Occipital lobe (tissue), 2 donors: Measurements from ENCODE around the gene FGF19. TPM values are rescaled to one million over a fixed set of nuclear protein-coding genes. Genes with fewer than 3 reads are reported as not detected.
A peak's percentile ranks its signal among the peaks of the same experiment; 100 is the strongest.
"Not testable (repeated sequence)": the region's sequence is repeated elsewhere in the genome, so short reads cannot be mapped to it uniquely, and the experiment has no call there.

Experiments
- DNase-seq: peaks from one replicate; lab custom pipeline; 2025; lab: John Stamatoyannopoulos, UW
- total RNA-seq: library from RNA; depleted of rRNA; stranded (reverse); fragments of >200 nt; gene quantifications from one replicate; pipeline ENCODE4 v1.2.3, GENCODE V29; 2014

FGF19 gene
- total RNA-seq, 1 donor from 2014 or later, result not detected

DNA sequence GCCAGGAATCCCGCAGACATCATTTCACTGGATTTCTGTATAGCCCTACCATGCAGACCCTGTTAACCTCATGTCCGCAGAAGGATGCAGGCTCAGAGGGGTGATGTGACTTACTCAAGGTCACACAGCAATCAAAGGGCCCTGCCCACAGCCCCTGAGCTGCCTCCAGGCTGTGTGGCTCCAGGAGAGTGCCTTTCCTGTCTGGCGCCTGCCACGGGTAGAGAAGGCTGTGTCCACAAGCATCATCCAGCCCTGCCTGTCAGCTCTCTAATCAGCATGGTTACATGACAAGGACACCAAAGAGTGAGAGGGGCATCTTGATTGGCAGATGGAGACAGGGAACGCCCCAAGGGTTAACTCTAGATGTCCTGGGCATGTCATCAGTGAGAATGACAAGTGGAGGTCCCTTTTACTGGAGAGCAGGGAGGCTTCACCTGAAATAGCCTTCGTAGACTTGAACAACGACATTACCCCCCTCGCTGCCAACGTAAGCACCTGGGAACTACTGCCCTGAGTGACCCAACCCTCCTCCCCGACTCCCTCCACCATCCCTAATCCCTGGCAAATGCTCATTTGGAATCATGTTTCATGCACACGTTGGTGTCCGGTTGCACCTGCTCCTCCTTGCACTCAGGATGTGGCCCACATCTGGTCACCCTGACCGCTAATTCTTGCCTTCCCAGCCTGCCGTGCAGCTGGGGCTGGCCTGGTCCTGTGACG, 6.9 kb downstream of the FGF19 start:
- DNase-seq, result no peak

DNA sequence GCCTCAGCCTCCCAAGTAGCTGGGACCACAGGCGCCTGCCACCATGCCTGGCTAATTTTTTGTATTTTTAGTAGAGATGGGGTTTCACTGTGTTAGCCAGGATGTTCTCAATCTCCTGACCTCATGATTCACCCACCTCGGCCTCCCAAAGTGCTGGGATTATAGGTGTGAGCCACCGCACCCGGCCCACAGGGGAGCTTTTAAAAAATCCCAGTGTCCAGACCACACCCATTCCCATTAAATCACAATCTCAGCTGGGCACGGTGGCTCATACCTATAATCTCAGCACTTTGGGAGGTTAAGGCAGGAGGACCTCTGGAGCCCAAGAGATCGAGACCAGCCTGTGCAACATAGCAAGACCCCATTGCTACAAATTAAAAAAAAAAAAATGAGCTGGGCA, 7.8 kb downstream of the FGF19 start:
- DNase-seq, result not testable (repeated sequence)

DNA sequence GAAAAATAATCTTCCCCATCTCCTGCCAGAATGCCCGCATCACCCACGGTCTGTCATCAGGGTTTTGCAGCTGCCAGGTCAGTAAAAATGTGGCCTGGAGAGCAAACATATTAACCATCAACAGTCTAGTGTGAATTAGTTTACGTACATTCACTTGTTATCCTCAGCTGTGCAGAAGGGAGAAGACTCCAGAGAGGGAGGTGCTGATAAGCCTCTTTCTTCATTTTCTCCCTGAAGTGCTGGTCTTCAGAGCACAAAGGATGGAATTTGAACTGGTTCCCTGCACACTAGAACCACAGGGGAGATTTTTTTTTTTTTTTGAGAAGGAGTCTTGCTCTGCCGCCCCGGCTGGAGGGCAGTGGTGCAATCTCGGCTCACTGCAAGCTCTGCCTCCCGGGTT, 8.2 kb downstream of the FGF19 start:
- no peak for DNase-seq

DNA sequence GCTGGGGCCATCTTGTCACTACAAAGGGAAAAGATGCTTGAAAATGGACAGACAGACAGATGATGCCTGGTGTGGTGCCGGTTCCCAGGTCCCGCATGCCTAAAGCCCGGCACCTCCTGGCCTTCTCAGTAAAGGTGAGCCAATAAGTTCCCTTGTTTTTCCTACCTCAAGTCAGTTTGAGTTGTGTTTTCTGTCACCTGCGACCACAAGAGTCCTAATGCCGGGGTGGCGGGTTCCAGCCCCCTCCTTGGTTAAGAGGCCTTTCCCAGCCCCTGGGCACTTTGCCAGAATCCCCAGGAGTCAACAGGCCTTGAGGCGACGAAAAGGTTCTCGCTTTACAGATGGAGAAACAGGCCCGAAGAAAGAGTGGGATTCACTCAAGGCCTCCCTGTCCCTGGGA, 9.0 kb downstream of the FGF19 start:
- no peak for DNase-seq

DNA sequence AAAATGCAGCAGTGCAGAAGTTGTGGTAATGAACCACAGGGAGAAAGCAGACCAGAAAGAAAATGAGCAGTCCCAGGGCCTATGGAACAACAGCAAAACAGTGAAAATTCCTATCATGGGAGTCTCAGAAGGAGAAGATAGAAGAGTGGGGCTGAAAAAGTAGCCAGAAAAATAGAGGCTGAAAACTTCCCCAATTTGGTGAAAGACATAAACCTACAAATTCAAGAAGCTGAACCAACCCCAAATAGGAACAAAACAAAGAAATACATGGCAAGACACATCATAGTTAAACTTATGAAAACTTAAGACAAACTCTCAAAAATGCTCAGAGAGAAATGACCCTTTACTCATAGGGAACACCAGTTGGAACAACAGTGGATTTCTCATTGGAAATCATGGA, 11.4 kb downstream of the FGF19 start:
- DNase-seq, result no peak

DNA sequence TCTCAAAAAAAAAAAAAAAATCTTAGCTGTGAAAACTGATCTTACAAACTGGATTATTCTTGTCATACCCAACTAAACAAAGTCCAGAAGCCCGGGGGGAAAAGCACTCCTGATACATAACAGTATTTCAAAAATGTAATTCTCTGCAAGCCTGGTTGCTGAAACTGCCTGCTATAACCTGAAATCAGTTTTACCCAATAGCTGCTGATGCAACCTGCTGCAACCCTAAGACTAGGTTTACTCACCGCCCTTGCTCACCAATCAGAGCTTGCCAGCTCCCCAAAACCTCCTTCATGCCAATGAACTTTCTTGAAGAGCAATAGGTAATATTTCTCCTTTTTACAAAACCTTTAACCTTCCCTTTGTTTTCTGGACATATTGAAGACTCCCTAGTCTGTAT, 12.4 kb downstream of the FGF19 start:
- DNase-seq, result no peak

DNA sequence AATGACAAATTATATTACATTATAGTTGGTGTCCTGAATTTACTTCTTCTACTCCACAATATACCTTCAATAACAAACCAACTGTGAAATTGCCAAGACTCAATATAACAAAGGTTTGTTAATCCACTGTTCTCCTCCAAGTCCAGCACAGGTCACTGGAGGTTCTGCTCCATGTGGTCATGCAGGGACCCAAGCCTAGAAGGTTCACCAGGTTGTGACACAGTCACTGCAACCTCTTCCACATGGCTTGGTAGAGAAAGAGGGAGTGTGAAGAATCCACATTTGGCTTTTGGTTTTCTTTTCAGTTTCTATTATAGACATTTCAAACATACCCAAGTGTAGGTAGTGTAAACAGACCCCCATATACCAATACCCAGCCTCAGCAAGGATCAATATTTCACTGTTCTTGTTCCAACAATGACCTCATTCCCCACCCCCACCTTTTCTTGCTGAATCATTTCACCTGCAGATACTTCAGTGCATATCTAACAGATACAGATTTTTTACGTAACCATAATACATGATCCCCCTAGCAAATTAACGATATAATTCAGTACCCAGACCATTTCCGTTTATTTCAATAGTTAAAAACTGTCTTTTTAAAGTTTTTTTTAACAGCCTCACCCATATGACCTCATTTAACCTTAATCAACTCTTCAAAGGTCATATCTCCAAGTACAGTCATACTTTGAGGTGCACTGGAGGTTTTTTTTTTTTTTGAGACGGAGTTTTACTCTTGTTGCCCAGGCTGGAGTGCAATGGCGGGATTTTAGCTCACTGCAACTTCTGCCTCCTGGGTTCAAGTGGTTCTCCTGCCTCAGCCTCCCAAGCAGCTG, 14.1 kb downstream of the FGF19 start:
- no peak for DNase-seq

DNA sequence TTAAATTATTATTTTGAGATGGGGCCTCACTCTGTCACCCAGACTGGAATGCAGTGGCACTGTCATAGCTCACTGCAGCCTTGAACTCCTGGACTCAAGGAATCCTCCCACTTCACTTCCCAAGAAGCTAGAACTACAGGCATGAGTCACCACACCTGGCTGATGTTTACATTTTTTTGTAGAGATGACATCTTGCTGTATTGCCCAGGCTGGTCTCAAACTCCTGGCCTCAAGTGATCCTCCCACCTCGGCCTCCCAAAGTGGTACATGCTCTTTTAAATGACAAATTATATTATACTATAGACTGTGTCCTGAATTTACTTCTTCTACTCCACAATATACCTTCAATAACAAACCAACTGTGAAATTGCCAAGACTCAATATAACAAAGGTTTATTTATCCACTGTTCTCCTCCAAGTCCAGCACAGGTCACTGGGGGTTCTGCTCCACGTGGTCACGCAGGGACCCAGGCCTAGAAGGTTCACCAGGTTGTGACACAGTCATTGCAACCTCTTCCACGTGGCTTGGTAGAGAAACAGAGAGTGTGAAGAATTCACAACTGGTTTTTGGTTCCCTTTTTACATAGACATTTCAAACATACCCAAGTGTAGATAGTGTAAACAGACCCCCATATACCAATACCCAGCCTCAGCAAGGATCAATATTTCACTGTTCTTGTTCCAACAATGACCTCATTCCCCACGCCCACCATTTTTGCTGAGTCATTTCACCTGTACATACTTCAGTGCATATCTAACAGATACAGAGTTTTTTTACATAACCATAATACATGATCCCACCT, 15.7 kb downstream of the FGF19 start:
- not testable (repeated sequence) for DNase-seq

DNA sequence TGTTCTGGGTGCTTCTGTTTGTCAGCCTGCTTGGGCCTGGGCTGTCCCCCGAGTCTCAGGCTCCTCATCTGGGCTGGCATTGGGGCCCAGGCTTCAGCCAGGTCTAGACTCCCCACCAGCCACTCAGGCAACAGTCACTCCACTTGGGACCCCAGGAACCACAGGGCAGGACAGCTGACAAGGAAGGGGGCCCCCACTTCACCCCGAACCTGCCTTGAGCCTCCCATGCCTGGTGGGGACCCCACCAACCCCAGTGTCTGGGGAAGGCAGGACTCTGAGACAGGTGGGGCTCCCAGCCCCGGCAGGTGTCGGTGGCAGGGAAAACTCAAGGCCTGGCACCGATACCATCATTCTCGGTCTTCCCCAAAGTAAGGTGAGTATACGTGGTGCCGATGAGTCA, 17.0 kb downstream of the FGF19 start:
- no peak for DNase-seq

DNA sequence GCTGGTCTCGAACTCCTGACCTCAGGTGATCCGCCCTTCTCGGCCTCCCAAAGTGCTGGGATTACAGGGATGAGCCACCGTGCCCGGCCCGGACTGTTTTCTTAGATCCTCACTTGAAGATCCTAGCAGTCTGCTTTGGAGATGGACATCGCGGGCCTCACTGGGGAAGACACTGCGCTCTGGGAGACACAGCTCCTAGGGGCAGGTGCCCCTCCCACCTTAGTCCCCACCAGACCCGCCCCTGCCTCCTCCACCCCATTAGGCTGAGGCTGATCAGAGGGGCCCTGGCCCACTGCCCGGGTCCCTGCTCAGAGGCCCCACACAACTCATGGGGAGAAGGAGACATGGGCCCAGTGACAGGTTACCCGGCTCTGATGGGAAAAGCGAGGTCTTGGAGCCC, 17.4 kb downstream of the FGF19 start:
- no peak for DNase-seq

DNA sequence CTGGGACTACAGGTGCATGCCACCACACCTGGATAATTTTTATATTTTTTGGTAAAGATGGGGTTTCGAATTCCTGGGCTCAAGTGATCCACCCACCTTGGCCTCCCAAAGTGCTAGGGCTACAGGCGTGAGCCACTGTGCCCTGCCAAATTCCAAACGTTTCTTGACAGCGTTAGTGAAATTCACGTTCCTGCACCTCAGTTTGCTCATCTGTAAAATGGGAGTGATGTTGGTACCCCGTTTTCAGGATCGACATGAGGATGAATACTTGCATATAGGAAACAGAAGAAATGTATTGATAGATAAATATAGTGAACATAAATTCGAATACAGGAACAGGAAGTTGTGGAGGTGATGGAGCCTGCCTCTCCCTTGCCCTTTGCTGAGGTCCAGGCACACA, 18.5 kb downstream of the FGF19 start:
- no peak for DNase-seq

DNA sequence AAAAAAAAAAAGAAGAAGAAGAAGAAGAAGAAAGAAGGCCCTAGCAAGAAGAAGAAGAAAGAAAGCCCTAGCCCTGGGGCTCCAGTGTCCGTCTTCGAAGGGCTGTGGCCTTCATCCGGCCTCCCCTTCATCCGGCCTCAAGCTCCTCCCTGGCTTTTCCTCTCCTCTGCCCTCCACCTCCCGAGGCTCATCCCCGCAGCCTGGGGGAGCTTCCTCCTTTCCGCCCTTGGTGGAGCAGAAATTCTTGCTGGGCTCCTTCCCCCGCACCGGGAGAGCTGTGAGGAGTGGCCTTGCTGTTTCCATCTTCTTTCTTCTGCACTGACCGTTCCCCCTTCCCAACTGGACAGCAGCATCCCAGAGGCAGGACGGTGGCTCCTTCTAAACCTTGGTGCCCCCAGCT, 19.2 kb downstream of the FGF19 start:
- DNase-seq, result no peak

DNA sequence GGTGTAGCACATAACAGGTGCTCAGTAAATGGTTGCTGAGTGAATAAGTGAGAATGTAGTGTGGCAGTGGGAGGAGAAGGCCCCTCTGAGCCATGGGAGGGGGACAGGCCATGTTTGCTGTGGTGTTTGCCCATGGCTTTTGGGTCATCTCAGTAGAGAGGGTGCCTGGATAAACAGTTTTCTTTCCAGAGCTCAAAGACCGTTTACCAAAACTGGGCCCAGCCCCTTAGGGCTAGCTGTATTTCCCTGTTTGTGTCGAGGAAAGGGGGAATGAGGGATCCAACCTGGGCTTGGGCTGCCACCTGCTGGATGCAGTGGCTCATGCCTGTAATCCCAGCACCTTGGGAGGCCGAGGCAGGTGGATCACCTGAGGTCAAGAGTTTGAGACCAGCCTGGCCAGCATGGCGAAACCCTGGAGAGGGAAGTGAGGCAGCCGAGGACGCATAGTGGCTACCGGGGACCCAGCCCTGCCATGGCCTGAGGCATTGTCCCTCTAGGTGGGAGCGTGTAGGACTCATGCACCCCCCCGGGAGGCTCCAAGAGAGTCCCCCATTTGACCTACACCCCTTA, 20.0 kb downstream of the FGF19 start:
- DNase-seq, result no peak

DNA sequence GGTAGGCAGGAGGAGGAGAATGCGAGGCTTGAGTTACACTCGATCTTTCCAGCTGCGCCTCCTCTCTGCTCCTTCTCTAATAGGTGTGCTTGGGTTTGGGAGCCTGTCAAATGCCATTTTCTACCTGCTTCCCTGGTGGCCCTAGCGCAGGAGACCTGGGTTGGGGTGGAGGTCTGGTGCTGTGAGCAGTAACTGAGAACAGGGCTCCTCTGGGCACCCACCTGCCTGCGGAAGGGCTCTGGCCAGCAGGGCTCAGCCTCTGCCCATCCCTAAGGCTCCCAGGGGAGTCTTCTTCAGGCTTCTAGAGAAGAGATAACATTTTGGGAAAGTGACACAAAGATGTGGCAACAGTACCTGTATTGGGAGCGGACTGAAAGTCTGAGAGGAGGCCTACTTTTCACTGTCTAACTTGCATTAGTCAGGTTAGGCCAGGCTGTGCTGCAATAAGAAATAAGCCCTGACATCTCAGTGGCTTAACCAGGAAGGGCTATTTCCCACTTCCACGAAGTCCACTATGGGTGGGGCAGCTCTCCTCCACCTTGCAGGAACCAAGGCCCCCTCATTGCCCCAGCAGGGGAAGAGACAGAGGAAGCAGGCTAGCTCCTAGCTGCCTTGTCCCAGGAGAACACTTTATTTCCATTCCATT, 21.0 kb downstream of the FGF19 start:
- no peak for DNase-seq

DNA sequence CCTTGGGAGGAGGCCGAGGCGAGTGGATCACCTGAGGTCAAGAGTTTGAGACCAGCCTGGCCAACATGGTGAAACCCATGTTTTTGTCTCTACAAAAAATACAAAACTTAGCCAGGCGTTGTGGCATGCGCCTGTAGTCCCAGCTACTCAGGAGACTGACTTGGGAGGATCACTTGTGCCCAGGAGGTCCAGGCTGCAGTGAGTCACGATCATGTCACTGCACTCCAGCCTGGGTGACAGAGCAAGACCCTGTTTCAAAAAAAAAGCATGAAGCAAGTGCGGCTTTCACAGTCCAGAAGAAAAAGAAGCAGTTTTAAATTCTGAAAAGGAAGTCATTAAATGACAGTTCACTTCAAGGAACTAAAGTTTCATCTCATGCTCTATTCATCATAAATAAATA, 21.6 kb downstream of the FGF19 start:
- DNase-seq, result no peak

DNA sequence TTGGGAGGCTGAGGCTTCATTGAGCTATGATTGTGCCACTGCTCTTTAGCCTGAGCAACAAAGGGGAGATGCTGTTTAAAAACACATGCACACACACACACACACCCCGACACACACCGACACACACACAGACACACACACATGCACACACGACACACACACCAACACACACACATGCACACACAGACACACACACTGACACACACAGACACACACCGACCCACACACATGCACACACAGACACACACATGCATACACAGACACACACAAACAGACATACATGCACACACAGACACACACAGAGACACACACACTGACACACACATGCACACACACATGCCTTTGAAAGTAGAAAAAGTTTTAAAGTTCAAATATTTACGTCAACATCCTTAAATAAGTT, 23.1 kb downstream of the FGF19 start:
- no peak for DNase-seq

DNA sequence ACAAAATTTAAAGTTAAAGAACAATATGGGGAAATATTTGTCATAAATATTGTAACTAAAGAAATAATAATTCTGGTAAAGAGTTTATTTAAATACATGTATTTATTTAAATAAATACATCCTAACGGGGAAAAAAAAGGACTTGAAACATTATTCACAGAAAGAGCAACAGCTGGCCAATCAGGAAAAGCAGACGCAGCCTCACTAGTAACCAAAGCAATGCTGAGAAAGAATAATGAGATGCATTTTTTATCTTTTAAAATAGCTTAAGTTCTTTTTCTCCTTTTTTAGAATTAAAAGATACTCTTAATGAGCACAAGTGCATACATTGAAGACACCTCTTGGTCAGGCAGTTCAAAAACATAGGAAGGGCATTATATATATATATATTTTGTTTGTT, 26.1 kb downstream of the FGF19 start:
- no peak for DNase-seq

DNA sequence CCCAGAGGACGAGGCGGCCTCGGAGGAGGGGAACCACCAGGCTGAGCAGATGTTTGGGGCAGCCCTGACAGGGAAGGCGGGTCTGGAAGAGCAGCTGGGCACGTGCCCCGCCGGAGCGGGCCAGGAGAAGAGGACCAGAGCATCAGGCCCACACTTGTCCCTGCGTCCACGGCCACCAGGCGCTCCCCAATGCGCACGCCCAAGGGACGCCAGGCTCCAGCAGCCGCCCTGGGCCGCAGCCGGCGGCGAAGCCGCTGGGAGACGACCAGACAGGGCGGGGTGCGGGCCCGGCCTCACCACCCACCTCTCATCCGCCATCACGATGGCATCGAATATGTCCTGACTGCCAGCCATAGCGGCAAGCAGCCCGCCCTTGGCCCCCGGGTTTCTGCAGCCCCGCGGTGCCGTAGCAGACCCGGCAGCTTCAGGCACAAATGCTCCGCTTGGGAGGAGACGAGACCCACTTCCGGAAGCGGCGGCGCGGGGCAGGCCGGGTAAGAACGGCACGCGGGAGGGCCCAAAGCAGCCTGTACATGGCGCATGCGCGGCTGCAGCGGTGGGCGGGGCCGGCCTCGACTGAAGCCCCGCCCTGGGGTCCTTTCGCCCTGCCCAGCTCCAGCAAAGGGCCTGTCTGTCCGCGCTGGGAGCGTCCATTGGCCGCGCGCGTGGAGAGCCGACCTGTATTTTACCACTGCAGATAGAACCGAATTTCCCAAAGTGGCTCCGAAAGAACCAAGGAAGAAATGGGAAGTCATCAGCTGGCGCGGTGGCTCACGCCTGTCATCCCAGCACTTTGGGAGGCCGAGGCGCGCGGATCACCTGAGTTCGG, 28.7 kb downstream of the FGF19 start, which contains the start of gene LTO1:
TSS of gene LTO1 (minus strand) at position 468 of the 829 bp plus-strand sequence. CDS start at position 354, 114 bp downstream.
- DNase-seq, result peak; percentile 91

DNA sequence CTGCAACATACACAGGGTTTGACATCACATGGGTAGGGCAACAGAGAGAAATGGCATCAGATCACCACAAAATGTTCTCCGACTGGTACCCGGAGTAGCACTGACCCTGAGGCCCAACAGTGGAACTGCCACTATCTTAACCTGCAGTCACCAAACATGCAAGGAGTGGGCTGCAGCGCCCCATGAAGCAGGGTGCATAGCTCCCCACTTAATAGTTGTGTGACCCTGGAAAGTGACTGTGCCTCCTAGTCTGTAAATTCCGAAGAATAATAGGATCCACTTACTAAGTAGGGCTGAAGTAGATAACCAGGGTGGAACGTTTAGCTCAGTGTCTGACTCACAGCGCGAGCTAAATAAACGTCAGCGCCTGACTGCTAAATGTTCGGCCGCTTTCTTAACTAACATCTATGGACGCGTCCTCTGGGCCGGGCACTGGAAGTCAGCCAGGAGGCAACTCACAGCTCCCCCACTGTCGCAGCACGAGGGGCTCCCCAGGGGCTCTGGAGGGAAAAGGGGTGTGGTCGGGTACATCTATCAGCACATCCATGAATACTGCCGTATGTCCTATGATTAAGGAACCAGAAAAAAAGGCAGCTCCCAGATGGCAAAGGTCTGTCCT, 29.4 kb downstream of the FGF19 start:
- DNase-seq, result no peak
